Embryonic facial prominence (tissue), 1 donor: ENCODE results near the gene NAALADL2.
"Not testable (repeated sequence)": the region's sequence is repeated elsewhere in the genome, so short reads cannot be mapped to it uniquely, and the experiment has no call there.

Source experiments
- DNase-seq: peaks from one replicate; pipeline ENCODE4 v3.0.0-alpha.2; 2016; ENCODE audit errors: extremely low spot score

The NAALADL2 gene

DNA sequence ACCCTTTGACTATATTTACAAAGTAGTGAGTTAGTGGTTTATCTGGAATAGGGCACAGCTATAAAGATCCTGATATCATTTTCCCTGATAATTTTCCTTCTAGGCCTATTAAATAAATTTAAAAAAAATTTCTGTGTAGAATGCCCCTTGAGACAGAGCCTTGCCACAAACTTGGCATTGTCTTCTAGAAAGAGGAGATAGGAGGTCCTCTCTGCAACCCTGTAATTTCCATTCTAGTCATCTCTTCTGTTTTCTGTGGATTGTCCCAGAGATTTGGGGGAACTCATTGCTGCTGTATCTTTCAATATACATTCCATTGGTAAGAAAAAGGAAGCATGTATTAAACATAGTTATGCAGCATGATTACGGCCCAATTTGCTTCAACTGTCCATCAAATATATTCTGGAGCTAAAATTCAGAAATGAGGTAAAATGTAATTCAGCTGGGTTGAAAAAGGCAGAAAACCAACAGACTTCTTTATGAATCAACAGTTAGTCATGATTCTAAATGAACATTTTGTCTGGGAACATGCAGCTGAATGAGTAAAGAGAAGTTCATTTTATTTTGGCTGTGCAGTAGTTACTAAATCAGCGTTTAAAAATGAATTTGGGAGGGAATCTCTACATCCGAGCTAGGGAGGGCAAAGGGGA is 401.1 kb downstream of the NAALADL2 start:
- DNase-seq: no peak

DNA sequence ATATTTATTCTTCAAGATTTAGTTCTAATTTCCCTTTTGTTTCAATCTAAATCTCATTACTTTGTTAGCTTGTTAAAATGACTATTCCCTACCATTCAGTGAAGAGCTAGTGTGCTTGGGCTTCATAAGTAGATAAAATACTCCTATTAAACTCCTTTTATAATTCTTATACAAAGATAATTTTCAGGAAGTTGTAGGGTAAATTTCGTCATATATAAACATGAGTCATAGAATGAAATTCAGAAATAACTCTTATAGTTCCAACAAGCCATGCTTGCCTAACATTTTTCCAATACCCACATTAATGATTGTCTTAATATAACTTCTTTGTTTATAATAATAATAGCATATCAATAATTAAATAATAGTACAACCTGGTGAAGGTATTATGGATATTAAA is 407.3 kb downstream of the NAALADL2 start:
- no peak for DNase-seq

DNA sequence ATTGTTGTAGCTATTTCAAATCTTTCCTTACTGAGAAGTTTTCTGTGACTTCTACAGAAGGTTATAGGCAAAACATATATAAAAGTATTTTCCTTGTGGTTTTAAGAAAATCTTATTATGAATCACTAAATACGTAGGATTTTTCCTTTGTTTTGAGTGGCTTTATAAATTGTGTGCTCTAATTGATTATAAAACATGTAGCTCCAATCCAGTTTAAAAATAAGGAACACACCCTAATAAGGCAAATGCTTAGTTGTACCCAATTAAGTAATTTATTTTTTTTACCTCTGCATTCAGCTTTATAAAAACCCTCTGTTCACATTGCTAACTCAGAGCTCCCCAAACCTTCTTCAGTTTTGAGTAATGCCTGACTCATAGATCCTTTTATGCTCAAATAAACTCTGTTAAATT is 408.0 kb downstream of the NAALADL2 start:
- no peak for DNase-seq

- no peak for DNase-seq
Observed at GRCh38 chr3:175267561-175267960, 408.4 kb downstream of the NAALADL2 start.

- DNase-seq: no peak
Observed at GRCh38 chr3:175269394-175269793, 410.3 kb downstream of the NAALADL2 start.

DNA sequence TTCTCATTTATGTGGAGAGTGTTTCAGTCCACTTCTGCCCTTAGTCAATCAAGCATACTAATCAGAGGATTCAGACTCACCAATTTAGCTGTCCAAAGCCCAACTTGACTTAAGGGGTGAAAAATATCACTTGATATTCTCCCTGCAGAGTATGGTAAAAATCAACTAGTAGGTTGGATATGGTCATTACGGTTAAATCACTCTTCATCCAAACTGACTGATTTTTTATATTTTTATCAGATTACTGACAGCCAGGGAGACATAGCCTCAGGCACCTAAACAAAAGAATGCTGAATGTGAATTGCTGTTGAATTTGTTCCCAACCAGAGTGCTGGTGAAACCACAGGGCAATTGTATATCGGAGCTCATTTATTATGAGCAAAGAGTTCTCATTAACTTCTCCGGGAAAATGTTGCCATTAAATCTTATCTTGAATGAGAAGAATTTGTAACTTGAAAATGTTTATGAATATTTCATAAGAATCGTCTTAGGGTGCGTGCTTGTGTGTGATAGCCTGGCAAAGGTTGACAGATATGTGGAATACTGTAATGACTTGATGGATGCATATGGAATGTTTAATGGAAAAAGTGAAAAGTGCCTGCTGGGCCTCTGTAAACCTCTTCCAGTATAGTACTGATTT is 411.2 kb downstream of the NAALADL2 start:
- DNase-seq: no peak

GRCh38 chr3:175270866-175271265 is 411.7 kb downstream of the NAALADL2 start:
- DNase-seq: no peak

- DNase-seq: not testable (repeated sequence)
Observed at GRCh38 chr3:175271465-175271864, 412.3 kb downstream of the NAALADL2 start.

GRCh38 chr3:175272392-175272791 is 413.3 kb downstream of the NAALADL2 start:
- DNase-seq: no peak

- no peak for DNase-seq
Observed at GRCh38 chr3:175273573-175273972, 414.4 kb downstream of the NAALADL2 start.

GRCh38 chr3:175274056-175274455 is 414.9 kb downstream of the NAALADL2 start:
- no peak for DNase-seq

DNA sequence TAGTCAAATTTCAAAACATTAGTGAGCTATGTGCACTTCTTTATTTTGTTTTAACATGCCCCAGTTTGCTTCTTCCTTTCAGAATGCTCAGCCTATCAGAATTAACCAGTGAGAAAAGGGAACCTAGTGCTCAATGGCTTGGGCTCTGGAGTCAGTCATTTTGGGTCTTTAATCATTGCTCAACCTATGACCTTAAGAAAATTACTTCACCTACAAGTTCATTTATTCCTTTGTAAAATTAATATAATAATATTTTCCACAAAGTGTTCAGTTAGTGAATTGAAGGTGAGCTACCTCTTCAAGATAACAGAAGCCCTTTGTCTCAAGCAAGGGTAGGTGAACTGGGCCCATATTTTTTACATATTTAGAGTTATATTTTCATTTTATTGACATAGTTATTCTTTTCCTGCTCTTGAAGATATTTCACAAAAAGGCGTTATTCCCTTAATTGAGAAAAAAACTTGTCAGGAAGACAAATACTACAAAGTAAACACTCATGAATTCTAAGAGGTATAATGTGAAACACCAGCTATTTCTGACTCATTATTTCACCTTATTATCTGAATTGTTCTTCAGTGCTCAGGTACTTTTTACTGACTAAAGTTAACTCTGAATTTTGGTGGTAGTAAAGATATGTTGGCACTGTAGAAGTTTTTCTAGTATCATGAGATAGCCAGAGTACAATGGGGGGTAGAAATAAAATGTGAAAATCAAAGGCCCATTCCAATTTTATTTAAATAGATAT is 415.5 kb downstream of the NAALADL2 start:
- no peak for DNase-seq

DNA sequence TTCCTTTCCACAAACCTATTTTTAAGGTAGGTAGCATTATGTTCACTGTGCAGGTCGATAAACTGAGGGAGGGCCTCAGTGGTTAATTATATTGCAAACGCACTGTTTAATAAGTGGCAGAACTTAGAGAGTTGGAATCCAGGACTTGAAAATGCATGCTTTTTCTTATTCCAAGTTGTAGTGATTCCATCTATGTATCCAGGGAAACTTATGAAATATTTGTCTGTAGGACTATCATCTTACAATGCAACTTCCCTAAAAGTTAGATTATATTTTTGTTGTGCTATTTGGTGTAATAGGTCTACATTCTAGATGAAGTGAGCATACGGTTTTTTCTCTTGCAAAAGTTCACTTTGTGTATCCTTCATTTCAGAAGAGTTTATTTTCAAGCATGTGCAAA is 419.5 kb downstream of the NAALADL2 start:
- DNase-seq: no peak

DNA sequence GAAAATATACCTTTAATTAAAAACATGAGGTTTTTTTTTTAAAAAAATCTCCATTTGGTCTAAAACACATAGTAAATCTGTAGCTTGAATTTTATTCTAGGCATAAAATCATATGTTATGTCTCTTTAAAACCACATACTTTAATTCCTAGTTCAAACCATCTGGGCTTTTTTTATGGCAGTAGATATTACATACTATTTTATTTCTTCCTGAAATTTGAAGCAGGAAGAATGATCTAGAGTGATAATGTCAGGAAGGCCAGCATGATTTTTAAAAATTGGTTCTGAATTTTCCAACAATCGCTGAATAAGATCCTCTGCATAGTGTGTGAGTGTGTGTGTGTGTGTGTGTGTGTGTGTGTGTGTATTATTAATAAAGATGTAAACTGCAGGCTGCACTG is 420.3 kb downstream of the NAALADL2 start:
- DNase-seq: no peak

- no peak for DNase-seq
Observed at GRCh38 chr3:175279911-175280310, 420.8 kb downstream of the NAALADL2 start.

DNA sequence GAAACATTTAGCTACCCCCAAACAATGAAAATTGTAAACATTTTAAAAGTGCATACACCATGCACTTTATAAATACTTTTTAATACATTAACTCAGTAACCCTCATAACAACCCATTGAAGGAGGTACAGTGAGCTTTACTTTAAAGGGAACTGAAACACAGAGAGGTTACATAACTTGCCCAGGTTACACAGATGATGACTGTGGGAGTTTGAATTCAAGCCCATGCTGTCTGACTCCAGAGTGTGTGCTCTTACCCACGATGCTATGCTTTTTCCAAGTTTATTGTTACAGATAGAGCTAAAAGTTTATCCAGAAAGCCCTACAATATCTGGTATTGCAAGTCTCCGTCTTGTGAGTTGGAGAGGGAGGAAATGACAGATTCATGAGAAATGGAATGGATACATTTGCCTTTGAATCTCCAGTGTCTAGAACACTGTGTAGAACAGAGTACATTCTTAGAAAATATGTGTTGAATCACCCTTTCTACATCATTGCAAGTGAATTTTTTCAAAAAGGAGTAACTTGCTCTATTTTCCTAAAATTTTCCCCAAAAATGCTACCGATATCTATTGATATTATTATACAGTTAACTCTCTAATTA is 428.3 kb downstream of the NAALADL2 start:
- DNase-seq: no peak

DNA sequence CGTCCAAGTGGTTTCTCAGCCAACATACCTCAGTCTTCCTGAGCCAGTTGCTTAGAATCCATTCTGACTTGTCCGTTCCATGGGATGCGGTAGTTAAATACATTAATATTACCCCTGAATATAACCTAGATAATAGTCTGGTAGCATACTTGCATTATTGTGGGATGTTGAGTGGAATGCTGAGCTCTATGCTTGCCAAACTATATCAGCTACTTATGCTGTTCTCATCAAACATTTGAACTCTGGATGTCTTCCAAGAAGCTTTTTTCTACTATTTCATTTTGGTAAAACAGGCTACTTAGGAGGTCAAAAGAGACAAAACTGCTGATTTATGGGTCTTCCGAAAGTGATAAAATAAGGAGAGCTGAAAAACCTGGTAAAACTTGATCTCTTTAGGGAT is 429.5 kb downstream of the NAALADL2 start:
- DNase-seq: no peak

- no peak for DNase-seq
Observed at GRCh38 chr3:175294793-175295192, 435.7 kb downstream of the NAALADL2 start.

GRCh38 chr3:175295248-175296130 is 436.4 kb downstream of the NAALADL2 start:
- no peak for DNase-seq

DNA sequence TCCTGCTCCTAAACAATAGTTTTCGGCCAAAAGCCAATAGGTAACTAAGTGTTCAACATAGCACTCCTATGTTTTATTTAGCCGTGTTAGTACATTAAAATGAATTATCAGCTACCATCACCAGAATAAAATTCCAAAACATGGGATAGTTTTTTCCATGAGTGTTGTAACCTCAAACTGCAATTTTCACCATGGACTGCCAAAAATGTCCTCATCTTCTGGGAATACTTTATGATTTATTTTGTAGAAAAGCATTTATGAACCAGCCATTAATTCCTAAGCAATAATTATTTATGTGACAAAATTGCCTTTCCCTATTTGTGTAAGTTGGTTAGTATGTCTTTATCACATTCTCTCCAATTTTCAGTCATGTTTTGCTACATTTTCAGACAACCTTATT is 438.1 kb downstream of the NAALADL2 start:
- no peak for DNase-seq

DNA sequence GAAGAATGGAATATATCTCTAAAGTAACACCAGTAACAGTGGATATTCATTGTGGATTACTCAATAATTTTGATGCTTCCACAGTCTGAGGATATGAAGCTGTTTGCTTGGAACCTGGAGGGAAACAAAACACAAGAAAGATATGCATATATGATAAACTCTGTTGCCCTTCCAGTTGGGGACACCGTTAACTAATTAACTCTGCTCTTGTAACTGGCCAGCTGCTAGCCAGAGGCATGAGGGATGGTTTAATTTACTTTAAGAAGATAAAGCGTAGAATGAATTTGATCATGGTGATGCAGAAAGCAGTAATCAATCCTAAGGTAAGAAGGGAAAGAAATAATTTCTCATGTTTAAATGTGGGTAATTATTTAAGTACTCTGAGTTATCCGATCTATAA is 442.6 kb downstream of the NAALADL2 start:
- DNase-seq: no peak

DNA sequence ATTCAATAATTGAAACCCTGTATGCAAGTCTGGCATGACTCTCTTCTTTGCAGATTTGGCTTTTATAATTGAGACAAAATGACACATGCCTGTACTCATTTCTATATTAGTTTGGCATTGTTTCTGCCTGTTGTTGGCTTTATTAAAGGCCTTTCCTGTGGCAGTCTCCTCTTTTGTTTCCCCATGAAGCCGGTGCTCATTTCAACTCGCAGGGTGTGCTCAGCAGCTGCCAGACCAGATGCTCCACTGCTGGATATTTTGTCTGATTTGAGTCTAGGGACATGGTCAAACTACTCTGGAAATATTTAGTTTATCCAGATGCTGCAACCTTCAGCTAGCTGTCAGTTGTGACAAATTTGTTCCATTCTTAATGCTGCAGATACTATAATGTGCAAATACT is 445.3 kb downstream of the NAALADL2 start:
- no peak for DNase-seq
